Progenitor cell of endocrine pancreas (in vitro differentiated cells): Measurements from ENCODE around the gene LMOD3. TPM values are rescaled to one million over a fixed set of nuclear protein-coding genes. Genes with fewer than 3 reads are reported as not detected.

Experiments
- DNase-seq: peaks from one replicate; pipeline ENCODE4 v3.0.0; 2021; ENCODE audit warnings: low spot score; ENCODE audit not compliant: unreplicated experiment
- H3K27ac Mint-ChIP-seq: 2 replicates; pipeline ENCODE4 v1.8.0; 2021; ENCODE audit warnings: mild to moderate bottlenecking, moderate library complexity, mixed read lengths
- H3K27me3 Mint-ChIP-seq: 2 replicates; pipeline ENCODE4 v1.8.0; 2021; ENCODE audit warnings: mixed read lengths
- H3K36me3 Mint-ChIP-seq: 2 replicates; pipeline ENCODE4 v1.8.0; 2022; ENCODE audit warnings: mixed read lengths; ENCODE audit not compliant: insufficient read depth
- H3K4me1 Mint-ChIP-seq: 2 replicates; pipeline ENCODE4 v1.8.0; 2021; ENCODE audit warnings: low read depth, mixed read lengths
- H3K4me3 Mint-ChIP-seq: 2 replicates; pipeline ENCODE4 v1.8.0; 2021; ENCODE audit warnings: low read depth, mild to moderate bottlenecking, moderate library complexity, mixed read lengths
- H3K9me3 Mint-ChIP-seq: 2 replicates; pipeline ENCODE4 v1.8.0; 2021; ENCODE audit warnings: low read depth, mixed read lengths
- total RNA-seq: library from RNA; stranded (reverse); gene quantifications from 2 replicates; pipeline ENCODE4 v1.2.1, GENCODE V29; 2021
- TF ChIP-seq, protein P1 (sequence below): fragments of 200-600 bp; sonication (generic); IDR thresholded peaks from one replicate; pipeline ENCODE4 v1.5.0; 2021; ENCODE audit warnings: antibody characterized with exemption, mild to moderate bottlenecking; ENCODE audit not compliant: unreplicated experiment

The LMOD3 gene
- total RNA-seq, 1 donor from 2014 or later, result not detected

GRCh38 chr3:69107841-69108240, 14.6 kb downstream of the LMOD3 start:
- DNase-seq, result no peak
- H3K9me3 Mint-ChIP-seq, result no peaks in the 10 kb centered on the region
- no peak overlapping the region for H3K27ac Mint-ChIP-seq
- H3K4me1 Mint-ChIP-seq, result no peaks in the 10 kb centered on the region
- no peaks in the 10 kb centered on the region for H3K27me3 Mint-ChIP-seq
- peaks cover 5% of the 10 kb centered on the region for H3K36me3 Mint-ChIP-seq
- TF ChIP-seq, protein P1, sequence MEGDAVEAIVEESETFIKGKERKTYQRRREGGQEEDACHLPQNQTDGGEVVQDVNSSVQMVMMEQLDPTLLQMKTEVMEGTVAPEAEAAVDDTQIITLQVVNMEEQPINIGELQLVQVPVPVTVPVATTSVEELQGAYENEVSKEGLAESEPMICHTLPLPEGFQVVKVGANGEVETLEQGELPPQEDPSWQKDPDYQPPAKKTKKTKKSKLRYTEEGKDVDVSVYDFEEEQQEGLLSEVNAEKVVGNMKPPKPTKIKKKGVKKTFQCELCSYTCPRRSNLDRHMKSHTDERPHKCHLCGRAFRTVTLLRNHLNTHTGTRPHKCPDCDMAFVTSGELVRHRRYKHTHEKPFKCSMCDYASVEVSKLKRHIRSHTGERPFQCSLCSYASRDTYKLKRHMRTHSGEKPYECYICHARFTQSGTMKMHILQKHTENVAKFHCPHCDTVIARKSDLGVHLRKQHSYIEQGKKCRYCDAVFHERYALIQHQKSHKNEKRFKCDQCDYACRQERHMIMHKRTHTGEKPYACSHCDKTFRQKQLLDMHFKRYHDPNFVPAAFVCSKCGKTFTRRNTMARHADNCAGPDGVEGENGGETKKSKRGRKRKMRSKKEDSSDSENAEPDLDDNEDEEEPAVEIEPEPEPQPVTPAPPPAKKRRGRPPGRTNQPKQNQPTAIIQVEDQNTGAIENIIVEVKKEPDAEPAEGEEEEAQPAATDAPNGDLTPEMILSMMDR, result no peak
- no peak overlapping the region for H3K4me3 Mint-ChIP-seq

- Mint-ChIP-seq H3K4me3 (no peak overlapping the region), H3K27me3 (no peaks in the 10 kb centered on the region), H3K36me3 (peaks cover 13% of the 10 kb centered on the region), H3K4me1 (no peaks in the 10 kb centered on the region), H3K27ac (no peak overlapping the region), H3K9me3 (no peaks in the 10 kb centered on the region)
- no peak for DNase-seq
- TF ChIP-seq, protein P1, result no peak
Observed at GRCh38 chr3:69105320-69105719, 17.1 kb downstream of the LMOD3 start.

DNA sequence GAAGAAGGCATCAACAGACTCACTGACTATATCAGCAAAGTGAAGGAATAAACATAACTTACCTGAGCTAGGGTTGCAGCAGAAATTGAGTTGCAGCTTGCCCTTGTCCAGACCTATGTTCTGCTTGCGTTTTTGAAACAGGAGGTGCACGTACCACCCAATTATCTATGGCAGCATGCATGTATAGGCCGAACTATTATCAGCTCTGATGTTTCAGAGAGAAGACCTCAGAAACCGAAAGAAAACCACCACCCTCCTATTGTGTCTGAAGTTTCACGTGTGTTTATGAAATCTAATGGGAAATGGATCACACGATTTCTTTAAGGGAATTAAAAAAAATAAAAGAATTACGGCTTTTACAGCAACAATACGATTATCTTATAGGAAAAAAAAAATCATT, 17.8 kb downstream of the LMOD3 start:
- TF ChIP-seq, protein P1, result no peak
- Mint-ChIP-seq H3K4me3 (no peak overlapping the region), H3K27ac (no peak overlapping the region), H3K27me3 (no peaks in the 10 kb centered on the region), H3K9me3 (no peaks in the 10 kb centered on the region), H3K36me3 (peaks cover 16% of the 10 kb centered on the region), H3K4me1 (no peaks in the 10 kb centered on the region)
- DNase-seq, result no peak

- H3K9me3 Mint-ChIP-seq, result no peaks in the 10 kb centered on the region
- peaks cover 17% of the 10 kb centered on the region for H3K36me3 Mint-ChIP-seq
- TF ChIP-seq, protein P1, result no peak
- H3K4me1 Mint-ChIP-seq, result no peaks in the 10 kb centered on the region
- no peak overlapping the region for H3K4me3 Mint-ChIP-seq
- no peak overlapping the region for H3K27ac Mint-ChIP-seq
- no peak for DNase-seq
- no peaks in the 10 kb centered on the region for H3K27me3 Mint-ChIP-seq
Observed at GRCh38 chr3:69103123-69103522, 19.3 kb downstream of the LMOD3 start.

DNA sequence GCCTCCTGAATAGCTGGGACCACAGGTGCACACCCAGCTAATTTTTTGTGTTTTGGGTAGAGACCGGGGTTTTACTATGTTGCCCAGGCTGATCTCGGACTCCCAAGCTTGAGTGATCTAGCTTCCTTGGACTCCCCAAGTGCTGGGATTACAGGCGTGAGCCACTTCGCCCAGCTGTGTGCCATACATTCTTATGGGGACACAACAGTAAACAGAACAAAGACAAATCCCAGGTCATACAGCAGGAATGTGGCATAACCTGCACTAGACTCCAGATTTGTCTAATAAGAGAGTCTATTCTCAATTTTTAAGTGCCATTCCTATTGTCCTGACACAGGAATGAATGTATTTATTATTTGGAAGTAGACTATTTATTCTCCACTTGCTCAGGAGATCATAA, 20.0 kb downstream of the LMOD3 start:
- Mint-ChIP-seq H3K27ac (no peak overlapping the region), H3K9me3 (no peaks in the 10 kb centered on the region), H3K36me3 (peaks cover 19% of the 10 kb centered on the region), H3K27me3 (no peaks in the 10 kb centered on the region), H3K4me3 (no peak overlapping the region), H3K4me1 (no peaks in the 10 kb centered on the region)
- TF ChIP-seq, protein P1, result no peak
- no peak for DNase-seq
